GM18499 (cell line): ENCODE results near the gene PPP2R3B.
A peak's percentile ranks its signal among the peaks of the same experiment; 100 is the strongest.
"Not testable (repeated sequence)": the region's sequence is repeated elsewhere in the genome, so short reads cannot be mapped to it uniquely, and the experiment has no call there.

ENCODE experiments used
- ATAC-seq: cut with Tn5 transposase; IDR thresholded peaks from one replicate; pipeline ENCODE4 v1.9.1; 2021; ENCODE audit warnings: moderate number of reproducible peaks; ENCODE audit not compliant: insufficient read depth, unreplicated experiment

PPP2R3B gene

GRCh38 chrX:405149-405548 is 18.4 kb upstream of the PPP2R3B start:
- ATAC-seq: no peak

GRCh38 chrX:404656-405055 is 17.9 kb upstream of the PPP2R3B start:
- ATAC-seq: no peak

GRCh38 chrX:402857-403256 is 16.1 kb upstream of the PPP2R3B start:
- no peak for ATAC-seq

- ATAC-seq: no peak
Observed at GRCh38 chrX:400258-400657, 13.6 kb upstream of the PPP2R3B start.

GRCh38 chrX:397575-397974 is 10.9 kb upstream of the PPP2R3B start:
- ATAC-seq: no peak

- no peak for ATAC-seq
Observed at GRCh38 chrX:394830-395229, 8.1 kb upstream of the PPP2R3B start.

- no peak for ATAC-seq
Observed at GRCh38 chrX:392575-392846, 5.8 kb upstream of the PPP2R3B start.

- ATAC-seq: no peak
Observed at GRCh38 chrX:391717-392574, 5.2 kb upstream of the PPP2R3B start.

- ATAC-seq: no peak
Observed at GRCh38 chrX:390459-390858, 3.8 kb upstream of the PPP2R3B start.

- no peak for ATAC-seq
Observed at GRCh38 chrX:389021-389441, 2.3 kb upstream of the PPP2R3B start.

- ATAC-seq: no peak
Observed at GRCh38 chrX:387729-388128, 1.0 kb upstream of the PPP2R3B start.

- peak; percentile 14 for ATAC-seq
Observed at GRCh38 chrX:386239-386767, 404 bp downstream of the PPP2R3B start.

- not testable (repeated sequence) for ATAC-seq
Observed at GRCh38 chrX:385736-386135, 971 bp downstream of the PPP2R3B start.

GRCh38 chrX:384861-385260 is 1.8 kb downstream of the PPP2R3B start:
- ATAC-seq: no peak

GRCh38 chrX:378443-378842 is 8.3 kb downstream of the PPP2R3B start:
- ATAC-seq: no peak

- not testable (repeated sequence) for ATAC-seq
Observed at GRCh38 chrX:376206-376605, 10.5 kb downstream of the PPP2R3B start.

- no peak for ATAC-seq
Observed at GRCh38 chrX:375181-376036, 11.3 kb downstream of the PPP2R3B start.

- no peak for ATAC-seq
Observed at GRCh38 chrX:374596-374995, 12.1 kb downstream of the PPP2R3B start.

- ATAC-seq: no peak
Observed at GRCh38 chrX:373641-374471, 12.9 kb downstream of the PPP2R3B start.

- no peak for ATAC-seq
Observed at GRCh38 chrX:372856-373640, 13.7 kb downstream of the PPP2R3B start.
